NCI-H510A (cell line): ENCODE results near the gene PRDX5.

ENCODE experiments used
- DNase-seq: peaks from one replicate; lab custom pipeline; 2025; lab: John Stamatoyannopoulos, UW

PRDX5 gene

GRCh38 chr11:64362339-64362738, 44.4 kb downstream of the PRDX5 start:
- no peak for DNase-seq

DNA sequence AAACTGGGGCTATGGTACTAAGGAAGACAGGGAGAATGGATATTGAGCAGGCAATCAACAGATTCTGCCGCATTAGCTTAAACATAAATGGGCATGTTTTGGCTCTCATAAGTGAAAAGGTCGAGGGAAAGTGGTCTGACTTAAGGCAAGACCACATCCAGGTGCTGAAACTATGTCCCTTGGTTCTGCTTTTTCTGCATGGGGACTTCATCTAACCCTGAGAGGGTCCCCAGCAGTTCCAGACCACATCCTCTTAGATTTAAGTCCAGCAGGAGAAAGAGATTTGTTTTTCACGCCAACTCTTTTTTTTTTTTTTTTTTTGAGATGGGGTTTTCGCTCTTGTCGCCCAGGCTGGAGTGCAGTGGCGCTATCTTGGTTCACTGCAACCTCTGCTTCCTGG, 46.5 kb downstream of the PRDX5 start:
- no peak for DNase-seq

- DNase-seq, result no peak
Measured at GRCh38 chr11:64364911-64365310, 47.0 kb downstream of the PRDX5 start.

DNA sequence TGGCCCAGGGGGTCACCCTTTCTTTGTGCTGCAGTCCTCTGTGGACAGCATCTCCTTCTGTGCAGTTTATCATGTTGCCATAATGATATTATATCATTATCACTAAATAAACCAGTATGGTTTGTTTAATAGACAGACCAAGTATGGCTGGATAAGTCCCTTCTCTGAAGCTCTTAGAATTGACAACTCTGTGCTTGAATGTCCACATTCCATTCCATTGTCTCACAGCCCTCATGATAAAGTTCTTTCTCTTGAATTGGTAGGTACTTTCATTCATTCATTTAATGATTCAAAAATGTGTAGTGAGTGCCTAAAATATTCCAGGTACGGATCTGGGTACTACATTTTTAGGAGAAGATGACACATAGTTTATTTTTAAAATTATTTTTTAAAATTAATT, 48.8 kb downstream of the PRDX5 start:
- no peak for DNase-seq

DNA sequence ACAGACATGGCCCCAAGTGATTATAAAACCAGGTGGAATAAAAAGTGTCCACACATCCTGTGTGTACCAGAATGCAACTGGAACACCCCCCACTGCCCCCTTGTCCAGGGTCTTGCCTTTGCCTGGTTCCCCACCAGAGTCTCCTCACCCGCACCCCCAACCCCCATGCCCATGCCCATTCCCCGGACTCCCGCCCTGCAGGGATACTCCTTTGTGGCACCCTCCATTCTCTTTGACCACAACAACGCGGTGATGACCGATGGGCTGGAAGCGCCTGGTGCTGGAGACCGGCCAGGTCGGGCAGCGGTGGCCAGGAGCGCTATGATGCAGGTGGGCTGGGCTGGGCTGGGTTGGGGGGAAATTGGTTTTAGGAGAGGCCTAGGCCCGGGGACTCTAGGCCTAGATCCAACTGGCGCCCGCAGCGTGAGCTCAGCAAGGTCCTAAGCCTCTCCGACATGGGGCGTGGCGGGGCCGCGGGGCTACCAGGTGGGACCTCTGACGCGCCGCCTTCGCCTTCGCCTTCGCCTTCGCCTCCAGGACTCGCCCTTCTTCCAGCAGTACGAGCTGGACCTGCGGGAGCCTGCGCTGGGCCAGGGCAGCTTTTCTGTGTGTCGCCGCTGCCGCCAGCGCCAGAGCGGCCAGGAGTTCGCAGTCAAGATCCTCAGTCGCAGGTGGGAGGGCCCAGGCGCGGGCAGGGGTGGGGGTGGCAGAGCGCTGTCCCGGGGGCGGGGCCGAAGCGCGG, 50.2 kb downstream of the PRDX5 start:
- no peak for DNase-seq

DNA sequence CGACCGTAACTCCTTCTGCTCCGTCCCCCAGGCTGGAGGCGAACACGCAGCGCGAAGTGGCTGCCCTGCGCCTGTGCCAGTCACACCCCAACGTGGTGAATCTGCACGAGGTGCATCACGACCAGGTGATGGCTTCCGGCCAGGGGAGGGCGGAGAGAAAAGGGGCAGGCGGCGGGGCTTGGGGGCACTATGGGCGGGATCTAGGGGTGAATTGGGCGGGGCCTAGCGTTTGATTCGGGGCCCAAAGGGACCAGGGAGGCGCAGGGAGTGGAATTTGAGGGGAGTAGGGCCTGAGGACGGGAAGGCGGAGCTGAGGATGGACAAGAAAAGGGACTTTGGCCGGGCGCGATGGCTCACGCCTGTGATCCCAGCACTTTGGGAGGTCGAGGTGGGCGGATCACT, 50.8 kb downstream of the PRDX5 start:
- DNase-seq, result no peak

DNA sequence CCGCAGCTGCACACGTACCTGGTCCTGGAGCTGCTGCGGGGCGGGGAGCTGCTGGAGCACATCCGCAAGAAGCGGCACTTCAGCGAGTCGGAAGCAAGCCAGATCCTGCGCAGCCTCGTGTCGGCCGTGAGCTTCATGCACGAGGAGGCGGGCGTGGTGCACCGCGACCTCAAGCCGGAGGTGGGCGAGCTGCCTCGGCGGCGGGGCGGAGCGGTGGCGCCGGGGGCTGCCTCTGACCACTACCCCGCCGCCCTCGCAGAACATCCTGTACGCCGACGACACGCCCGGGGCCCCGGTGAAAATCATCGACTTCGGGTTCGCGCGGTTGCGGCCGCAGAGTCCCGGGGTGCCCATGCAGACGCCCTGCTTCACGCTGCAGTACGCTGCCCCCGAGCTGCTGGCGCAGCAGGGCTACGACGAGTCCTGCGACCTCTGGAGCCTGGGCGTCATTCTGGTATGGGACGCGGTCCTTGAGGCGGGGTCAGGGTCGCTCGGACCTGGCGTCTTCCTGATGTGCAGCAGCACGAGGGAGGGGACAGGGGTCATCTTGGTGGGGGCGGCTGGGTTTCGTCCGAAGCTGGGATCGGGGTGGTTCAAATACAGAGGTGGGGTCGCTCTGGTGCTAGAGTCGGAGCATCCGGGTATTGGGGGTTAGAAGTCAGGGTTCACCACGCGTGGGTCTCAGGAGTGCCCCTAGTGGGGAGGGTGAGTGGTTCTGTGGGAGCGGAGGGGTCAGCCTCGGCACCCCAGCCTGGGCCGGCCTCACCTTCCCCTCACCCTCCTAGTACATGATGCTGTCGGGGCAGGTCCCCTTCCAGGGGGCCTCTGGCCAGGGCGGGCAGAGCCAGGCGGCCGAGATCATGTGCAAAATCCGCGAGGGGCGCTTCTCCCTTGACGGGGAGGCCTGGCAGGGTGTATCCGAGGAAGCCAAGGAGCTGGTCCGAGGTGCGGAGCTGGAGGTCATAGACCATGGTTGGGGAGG, 51.8 kb downstream of the PRDX5 start:
- DNase-seq, result no peak

DNA sequence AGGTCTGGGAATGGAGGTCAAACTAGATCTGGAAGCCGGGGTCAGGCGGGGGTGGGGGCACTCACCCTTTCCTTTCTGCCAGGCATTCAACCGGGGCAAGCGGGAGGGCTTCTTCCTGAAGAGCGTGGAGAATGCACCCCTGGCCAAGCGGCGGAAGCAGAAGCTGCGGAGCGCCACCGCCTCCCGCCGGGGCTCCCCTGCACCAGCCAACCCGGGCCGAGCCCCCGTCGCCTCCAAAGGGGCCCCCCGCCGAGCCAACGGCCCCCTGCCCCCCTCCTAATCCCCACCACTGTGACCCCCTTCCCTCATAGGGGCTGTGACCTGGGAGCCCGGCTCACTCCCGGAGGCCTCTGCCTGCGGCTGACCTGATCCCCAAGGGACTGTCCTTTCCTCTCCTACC, 53.3 kb downstream of the PRDX5 start:
- DNase-seq, result no peak
